Breast epithelium (tissue), 4 donors: ENCODE data around the gene ADARB2. TPM values are rescaled to one million over a fixed set of nuclear protein-coding genes. Genes with fewer than 3 reads are reported as not detected.

Experiments used
- DNase-seq, 2 donors: peaks; one replicate each; pipeline ENCODE4 v3.0.0-alpha.2; 2019; ENCODE audit warnings: low spot score in 2 of 2
- H3K27ac ChIP-seq, 2 donors: fragments of 200-600 bp; sonication (generic) in 1 of 2; one replicate each; pipeline ENCODE4 v1.5.1; 2016 to 2019; ENCODE audit warnings: mild to moderate bottlenecking in 1 of 2
- H3K27me3 ChIP-seq, 2 donors: fragments of 200-600 bp; sonication (generic) in 1 of 2; one replicate each; pipeline versions ENCODE4 v1.5.1 to v1.6.0; 2017 to 2019; ENCODE audit warnings: control low read depth in 1 of 2, mild to moderate bottlenecking in 1 of 2
- H3K36me3 ChIP-seq: fragments of 200-600 bp; one replicate; pipeline ENCODE4 v1.5.1; 2019
- H3K4me1 ChIP-seq, 2 donors: fragments of 200-600 bp; sonication (generic); one replicate each; pipeline ENCODE4 v1.5.1; 2016 to 2019; ENCODE audit warnings: control low read depth in 1 of 2
- H3K4me3 ChIP-seq, 3 donors: fragments of 200-600 bp; sonication (generic); 1 replicate in 2 of 3; 2 replicates in 1 of 3; pipeline ENCODE4 v1.5.1; 2016 to 2019; ENCODE audit warnings: mild to moderate bottlenecking in 3 of 3, moderate library complexity in 2 of 3
- H3K9me3 ChIP-seq, 2 donors: fragments of 200-600 bp; sonication (generic) in 1 of 2; one replicate each; pipeline ENCODE4 v1.5.1; 2016 to 2019; ENCODE audit warnings: control low read depth in 1 of 2
- CTCF ChIP-seq, 3 donors: fragments of 450-650 bp; IDR thresholded peaks; one replicate each; pipeline ENCODE4 v1.5.1; 2016 to 2017; ENCODE audit warnings: antibody characterized with exemption in 3 of 3, mild to moderate bottlenecking in 3 of 3, moderate library complexity in 3 of 3
- POLR2A ChIP-seq: fragments of 450-650 bp; IDR thresholded peaks from one replicate; pipeline ENCODE4 v1.6.1; 2016; ENCODE audit warnings: antibody characterized with exemption, mild to moderate bottlenecking, moderate library complexity
- POLR2AphosphoS5 ChIP-seq, 3 donors: sonication (generic); formaldehyde crosslinking; IDR thresholded peaks; one replicate each; pipeline ENCODE4 v1.6.1; 2017; ENCODE audit warnings: antibody characterized with exemption in 3 of 3
- intact Hi-C: fragments of 100-400 bp; cut with DNase I; formaldehyde crosslinking; loops from one replicate; pipeline ENCODE4 v1.15.1; 2023; ENCODE audit warnings: low total_unique reads
- total RNA-seq, 3 donors: library from RNA; depleted of rRNA; stranded (reverse); fragments of >200 nt; gene quantifications; one replicate each; pipeline ENCODE4 v1.1.0, GENCODE V29; 2016

ADARB2 gene
- total RNA-seq, 3 donors from 2014 or later = 0.32 to 3.9 (median 2.0) TPM

DNA sequence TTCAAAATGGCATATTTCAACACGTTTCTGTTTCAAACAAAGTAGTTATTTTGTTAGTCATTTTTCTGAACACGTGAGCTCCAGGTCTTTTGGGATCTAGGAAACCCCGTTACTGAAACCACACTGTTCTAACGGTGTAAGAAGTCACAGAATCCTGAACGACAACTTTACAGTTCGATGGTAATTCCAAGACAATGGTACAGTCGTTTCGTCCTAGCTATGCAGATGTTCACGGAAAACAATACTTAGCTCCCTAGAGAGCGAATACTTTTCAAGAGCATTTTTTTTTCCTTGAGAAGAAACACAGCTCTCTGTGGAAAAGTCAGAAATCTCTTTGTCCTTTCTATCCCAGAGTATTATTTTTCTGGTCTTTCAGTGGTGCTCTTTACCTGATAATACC, 254.1 kb downstream of the ADARB2 start:
- H3K36me3 ChIP-seq = no peaks in the 10 kb centered on the region
- peaks cover 0 to 18% of the 10 kb centered on the region in 2 donors for H3K27me3 ChIP-seq
- no peak overlapping the region for H3K4me3 ChIP-seq
- H3K27ac ChIP-seq = no peak overlapping the region
- no peaks in the 10 kb centered on the region for H3K4me1 ChIP-seq
- no peaks in the 10 kb centered on the region for H3K9me3 ChIP-seq
- no peak for DNase-seq
- TF ChIP-seq POLR2A = no peak
- no peak for TF ChIP-seq CTCF (IDR thresholded peaks at IDR 0.05)
- no peak for TF ChIP-seq POLR2AphosphoS5 (IDR thresholded peaks at IDR 0.05)
- intact Hi-C loops = no loop called here

- no peaks in the 10 kb centered on the region for H3K4me1 ChIP-seq
- H3K27ac ChIP-seq = no peak overlapping the region
- no peak for TF ChIP-seq POLR2A
- no peak overlapping the region for H3K4me3 ChIP-seq
- DNase-seq = no peak
- H3K9me3 ChIP-seq = no peaks in the 10 kb centered on the region
- H3K36me3 ChIP-seq = no peaks in the 10 kb centered on the region
- H3K27me3 ChIP-seq = peaks cover 0 to 22% of the 10 kb centered on the region in 2 donors
- intact Hi-C loops = no loop called here
Observed at GRCh38 chr10:1477578-1477977, 259.7 kb downstream of the ADARB2 start.

- Histone ChIP-seq H3K27me3 (peaks cover 0 to 21% of the 10 kb centered on the region in 2 donors), H3K27ac (no peak overlapping the region), H3K9me3 (no peaks in the 10 kb centered on the region), H3K4me1 (no peaks in the 10 kb centered on the region), H3K4me3 (no peak overlapping the region), H3K36me3 (no peaks in the 10 kb centered on the region)
- TF ChIP-seq POLR2A (no peak), CTCF (IDR thresholded peaks at IDR 0.05) (no peak), POLR2AphosphoS5 (IDR thresholded peaks at IDR 0.05) (no peak)
- no peak for DNase-seq
- intact Hi-C loops = no loop called here
Observed at GRCh38 chr10:1476455-1476803, 260.9 kb downstream of the ADARB2 start.

GRCh38 chr10:1475771-1476454, 261.4 kb downstream of the ADARB2 start:
- Histone ChIP-seq H3K27me3 (peaks cover 0 to 21% of the 10 kb centered on the region in 2 donors), H3K4me3 (no peak overlapping the region), H3K36me3 (no peaks in the 10 kb centered on the region), H3K4me1 (no peaks in the 10 kb centered on the region), H3K27ac (no peak overlapping the region), H3K9me3 (no peaks in the 10 kb centered on the region)
- intact Hi-C loops = no loop called here
- DNase-seq = no peak
- no peak for TF ChIP-seq POLR2AphosphoS5 (IDR thresholded peaks at IDR 0.05)
- TF ChIP-seq POLR2A = no peak
- no peak for TF ChIP-seq CTCF (IDR thresholded peaks at IDR 0.05)

GRCh38 chr10:1475098-1475591, 262.2 kb downstream of the ADARB2 start:
- intact Hi-C loops = no loop called here
- H3K27me3 ChIP-seq = peaks cover 0 to 21% of the 10 kb centered on the region in 2 donors
- no peaks in the 10 kb centered on the region for H3K36me3 ChIP-seq
- TF ChIP-seq POLR2A = no peak
- TF ChIP-seq POLR2AphosphoS5 (IDR thresholded peaks at IDR 0.05) = no peak
- TF ChIP-seq CTCF (IDR thresholded peaks at IDR 0.05) = no peak
- no peak overlapping the region for H3K4me3 ChIP-seq
- H3K9me3 ChIP-seq = no peaks in the 10 kb centered on the region
- no peaks in the 10 kb centered on the region for H3K4me1 ChIP-seq
- DNase-seq = no peak
- H3K27ac ChIP-seq = no peak overlapping the region
